ENCODE measurements around the gene CCDC157. TPM values are rescaled to one million over a fixed set of nuclear protein-coding genes. Genes with fewer than 3 reads are reported as not detected.

The CCDC157 gene
- total and polyA plus RNA-seq, 10 of the 15 experiments (the other 5 are each of a cell fraction or from before 2014, with no cell fraction given), result 0.10 to 2.8 (median 1.2) TPM

GRCh38 chr22:30423959-30424533, 67.2 kb downstream of the CCDC157 start (continued):
- TF ChIP-seq STAT3 (IDR thresholded peaks at IDR 0.05; ENCODE audit: low read depth, low read length) (no peak), SIN3A (IDR thresholded peaks at IDR 0.05; ENCODE audit: low read depth, low read length) (peak; percentile 78), E2F4 (IDR thresholded peaks at IDR 0.05; ENCODE audit: low read depth, low read length) (no peak), SREBF1 (IDR thresholded peaks at IDR 0.05; ENCODE audit: low read length) (0 out of 2 replicates have a peak, but pooled peaks have one; percentile 38), SIX5 (IDR thresholded peaks at IDR 0.05; ENCODE audit: low read depth, low read length, severe bottlenecking) (peak; percentile 76), RELB (IDR thresholded peaks at IDR 0.05; ENCODE audit: low read depth) (peak; percentile 86; the same call in 1 of the 2 replicates), SREBF2 (IDR thresholded peaks at IDR 0.05; ENCODE audit: low read length) (no peak), MEF2B (IDR thresholded peaks at IDR 0.05; ENCODE audit: partially characterized antibody, poor library complexity, severe bottlenecking) (peak; percentile 80), WRNIP1 (IDR thresholded peaks at IDR 0.05; ENCODE audit: borderline replicate concordance, low read depth, low read length) (no peak), IRF3 (IDR thresholded peaks at IDR 0.05) (peak; percentile 81), MYC (IDR thresholded peaks at IDR 0.05; ENCODE audit: insufficient read depth, insufficient read length, insufficient replicate concordance, low read length, severe bottlenecking) (no peak), SKIL (IDR thresholded peaks at IDR 0.05; ENCODE audit: low read depth, poor library complexity, severe bottlenecking) (no peak), RAD51 (IDR thresholded peaks at IDR 0.05) (peak; percentile 98), PAX8 (IDR thresholded peaks at IDR 0.05) (no peak), BMI1 (IDR thresholded peaks at IDR 0.05; ENCODE audit: borderline replicate concordance) (no peak), SUZ12 (IDR thresholded peaks at IDR 0.05; ENCODE audit: unreplicated experiment) (no peak), TCF7 (IDR thresholded peaks at IDR 0.05; ENCODE audit: borderline replicate concordance) (no peak), PKNOX1 (IDR thresholded peaks at IDR 0.05) (peak; percentile 76), NR2F1 (conservative IDR thresholded peaks at IDR 0.05) (peak; percentile 2; the same call in 1 of the 2 replicates), NFXL1 (IDR thresholded peaks at IDR 0.05; ENCODE audit: borderline replicate concordance) (no peak), SUPT20H (IDR thresholded peaks at IDR 0.05; ENCODE audit: borderline replicate concordance, control insufficient read depth, low read depth, low read length) (no peak), NRF1 (conservative IDR thresholded peaks at IDR 0.05; ENCODE audit: low read depth, low read length) (0 out of 2 replicates have a peak, but pooled peaks have one; percentile 41), POLR2AphosphoS2 (IDR thresholded peaks at IDR 0.05; ENCODE audit: low read depth, low read length) (0 out of 2 replicates have a peak, but pooled peaks have one; percentile 65), MTA2 (IDR thresholded peaks at IDR 0.05; ENCODE audit: low read depth) (0 out of 2 replicates have a peak, but pooled peaks have one; percentile 28)
